Kidney (tissue), 14 donors: ENCODE results near the gene TNFSF9. TPM values are rescaled to one million over a fixed set of nuclear protein-coding genes. Genes with fewer than 3 reads are reported as not detected.

Experiments used
- DNase-seq, 5 donors: peaks; one replicate each; pipeline ENCODE4 v3.0.0-alpha.2; 2013 to 2020
- FAIRE-seq: peaks from 2 replicates; lab custom pipeline; 2012; peaks lifted over from hg19 to GRCh38; lab: Jason Lieb, UNC
- H3K27ac ChIP-seq, 2 donors: one replicate each; pipeline ENCODE4 v1.7.0; 2013; ENCODE audit warnings: low read depth in 2 of 2, low read length in 2 of 2, inconsistent platforms in 1 of 2
- H3K27me3 ChIP-seq: one replicate; pipeline ENCODE4 v1.7.1; 2013; ENCODE audit warnings: low read length, inconsistent platforms; ENCODE audit not compliant: control insufficient read depth, insufficient read depth
- H3K36me3 ChIP-seq, 3 donors: one replicate each; pipeline versions ENCODE4 v1.7.0 to v1.7.1; 2013; ENCODE audit warnings: low read length in 3 of 3, control low read depth in 1 of 3, inconsistent platforms in 1 of 3; ENCODE audit not compliant: insufficient read depth in 3 of 3, control insufficient read depth in 2 of 3
- H3K4me1 ChIP-seq, 3 donors: one replicate each; pipeline versions ENCODE4 v1.7.0 to v1.7.1; 2013; ENCODE audit warnings: low read length in 3 of 3, inconsistent platforms in 1 of 3, low read depth in 1 of 3; ENCODE audit not compliant: control insufficient read depth in 2 of 3, insufficient read depth in 2 of 3
- H3K4me3 ChIP-seq, 3 donors: one replicate each; pipeline versions ENCODE4 v1.7.0 to v1.8.1; 2013; ENCODE audit warnings: low read length in 3 of 3, control low read depth in 1 of 3, inconsistent platforms in 1 of 3
- H3K9ac ChIP-seq, 3 donors: one replicate each; pipeline versions ENCODE4 v1.7.0 to v1.7.1; 2013; ENCODE audit warnings: low read length in 3 of 3, control low read depth in 1 of 3, inconsistent platforms in 1 of 3
- H3K9me3 ChIP-seq, 3 donors: one replicate each; pipeline versions ENCODE4 v1.7.0 to v1.7.1; 2013; ENCODE audit warnings: low read length in 3 of 3, control low read depth in 1 of 3, inconsistent platforms in 1 of 3; ENCODE audit not compliant: control insufficient read depth in 2 of 3, insufficient read depth in 1 of 3
- intact Hi-C: fragments of 100-400 bp; cut with DNase I; formaldehyde crosslinking; loops from one replicate; pipeline ENCODE4 v1.11.1; 2022
- polyA plus RNA-seq: library from polyadenylated mRNA; stranded (reverse); fragments of 350-450 nt; fragmentation: Illumina TruSeq; extraction: RNeasy Lipid Tissue Mini Kit (QIAGEN cat#74804); gene quantifications from one replicate; pipeline ENCODE4 v1.2.3, GENCODE V29; 2014; ENCODE audit warnings: low read depth, low replicate concordance; ENCODE audit not compliant: insufficient read depth
- total RNA-seq: library from RNA; stranded (reverse); fragmentation: NEBNext Ultra II Directional; extraction: Animal tissue kit (Norgen Biotek cat#: 25700); gene quantifications from one replicate; pipeline ENCODE4 v1.2.1, GENCODE V29; 2021
- TF ChIP-seq, protein P1 (sequence below): IDR thresholded peaks from 3 replicates; pipeline ENCODE4 v1.5.1; 2012; ENCODE audit warnings: mild to moderate bottlenecking, moderate library complexity, borderline replicate concordance; ENCODE audit not compliant: insufficient read depth; ENCODE audit errors: extremely low read depth
- donor health status: control.
- donor health status: control.
- donor health status: control.
- donor health status: control.
- donor health status: control.
- donor health status: DM: yes; HTN: yes; CAD: no.
- donor health status: Normal renal cell carcinoma (clear cell type).

The TNFSF9 gene
- total and polyA plus RNA-seq, 2 donors from 2014 or later, result 0.62 to 1.1 TPM

GRCh38 chr19:6499052-6499790 is 31.6 kb upstream of the TNFSF9 start:
- intact Hi-C loops, result no loop called here
- Histone ChIP-seq H3K27ac (no peak overlapping the region), H3K4me1 (no peaks in the 10 kb centered on the region), H3K9me3 (no peaks in the 10 kb centered on the region), H3K4me3 (no peak overlapping the region), H3K36me3 (no peaks in the 10 kb centered on the region), H3K27me3 (peaks cover 3% of the 10 kb centered on the region), H3K9ac (no peak overlapping the region)
- DNase-seq, result no peak
- FAIRE-seq, result no peak
- TF ChIP-seq, protein P1, sequence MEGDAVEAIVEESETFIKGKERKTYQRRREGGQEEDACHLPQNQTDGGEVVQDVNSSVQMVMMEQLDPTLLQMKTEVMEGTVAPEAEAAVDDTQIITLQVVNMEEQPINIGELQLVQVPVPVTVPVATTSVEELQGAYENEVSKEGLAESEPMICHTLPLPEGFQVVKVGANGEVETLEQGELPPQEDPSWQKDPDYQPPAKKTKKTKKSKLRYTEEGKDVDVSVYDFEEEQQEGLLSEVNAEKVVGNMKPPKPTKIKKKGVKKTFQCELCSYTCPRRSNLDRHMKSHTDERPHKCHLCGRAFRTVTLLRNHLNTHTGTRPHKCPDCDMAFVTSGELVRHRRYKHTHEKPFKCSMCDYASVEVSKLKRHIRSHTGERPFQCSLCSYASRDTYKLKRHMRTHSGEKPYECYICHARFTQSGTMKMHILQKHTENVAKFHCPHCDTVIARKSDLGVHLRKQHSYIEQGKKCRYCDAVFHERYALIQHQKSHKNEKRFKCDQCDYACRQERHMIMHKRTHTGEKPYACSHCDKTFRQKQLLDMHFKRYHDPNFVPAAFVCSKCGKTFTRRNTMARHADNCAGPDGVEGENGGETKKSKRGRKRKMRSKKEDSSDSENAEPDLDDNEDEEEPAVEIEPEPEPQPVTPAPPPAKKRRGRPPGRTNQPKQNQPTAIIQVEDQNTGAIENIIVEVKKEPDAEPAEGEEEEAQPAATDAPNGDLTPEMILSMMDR, result no peak

- no peak overlapping the region for H3K9ac ChIP-seq
- peak overlapping the region in 2 of 3 donors; percentile 26 to 43 for H3K4me3 ChIP-seq
- H3K27ac ChIP-seq, result no peak overlapping the region
- no peaks in the 10 kb centered on the region for H3K4me1 ChIP-seq
- H3K36me3 ChIP-seq, result no peaks in the 10 kb centered on the region
- no peaks in the 10 kb centered on the region for H3K9me3 ChIP-seq
- no peak for DNase-seq
- TF ChIP-seq, protein P1, result no peak
- FAIRE-seq, result no peak
- peaks cover 3% of the 10 kb centered on the region for H3K27me3 ChIP-seq
- intact Hi-C loops, result no loop called here
Measured at GRCh38 chr19:6500837-6501739, 29.7 kb upstream of the TNFSF9 start.

DNA sequence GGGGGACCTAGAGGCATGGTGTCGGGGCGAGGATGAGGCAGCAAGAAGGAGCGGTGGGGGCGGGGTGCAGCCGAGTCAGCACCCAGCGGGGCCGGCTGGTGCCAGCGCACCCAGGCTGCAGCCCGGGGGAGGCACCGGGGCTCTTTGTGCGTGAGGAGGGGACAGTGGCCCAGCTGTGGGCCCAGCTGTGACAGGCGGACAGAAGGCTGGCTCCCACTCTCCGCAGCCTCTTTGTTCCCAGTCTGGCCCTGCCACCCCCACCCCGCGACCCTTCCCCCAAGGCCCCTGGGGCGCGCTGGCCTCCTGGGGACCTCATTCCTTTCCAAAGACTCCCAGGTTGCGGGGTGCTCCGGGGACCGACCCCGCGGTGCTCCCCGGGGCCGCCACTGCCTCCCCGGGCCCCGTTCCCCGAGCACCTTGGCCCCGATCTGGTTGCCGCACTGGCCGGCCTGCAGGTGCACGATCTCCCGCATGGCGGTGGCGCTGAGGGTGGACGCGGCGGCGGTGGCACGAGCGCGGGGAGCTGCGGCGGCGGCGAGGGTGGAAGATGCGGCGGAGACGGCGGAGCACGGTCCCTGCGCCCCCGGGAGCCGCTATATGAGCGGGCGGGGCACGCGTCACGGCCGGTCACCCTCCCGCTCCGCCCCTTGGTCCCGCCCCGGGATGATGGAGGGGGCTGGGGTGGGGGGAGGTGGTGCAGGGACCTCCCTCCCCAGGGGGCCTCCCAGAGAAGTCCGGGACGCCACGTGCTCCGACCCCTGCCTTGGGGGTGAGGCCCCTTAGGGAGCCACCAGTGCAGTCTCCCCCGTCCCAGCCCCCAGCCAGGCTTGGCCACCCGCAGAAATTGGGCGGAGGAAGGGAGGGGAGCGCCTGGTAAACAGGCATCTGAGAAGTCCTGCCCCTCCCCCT is 28.8 kb upstream of the TNFSF9 start, which contains the start of gene TUBB4A:
TSS of gene TUBB4A (minus strand) at position 570 of the 909 bp plus-strand sequence. CDS start at position 473, 97 bp downstream.
- no peak for FAIRE-seq
- Histone ChIP-seq H3K27ac (no peak within 1 kb of the TSS), H3K4me3 (peak within 1 kb of the TSS in 2 of 3 donors; percentile 26 to 43), H3K36me3 (no peaks in the 10 kb centered on the region), H3K9ac (no peak within 1 kb of the TSS), H3K27me3 (peaks cover 3% of the 10 kb centered on the region), H3K4me1 (no peaks in the 10 kb centered on the region), H3K9me3 (no peaks in the 10 kb centered on the region)
- intact Hi-C loops, result no loop called here
- DNase-seq, result peak in 4 of 5 donors; percentile 57 to 84 (median 67)
- TF ChIP-seq, protein P1, result no peak
